ENCODE data around the gene SFXN5. TPM values are rescaled to one million over a fixed set of nuclear protein-coding genes. Genes with fewer than 3 reads are reported as not detected.

SFXN5 gene
- total RNA-seq, 1 experiment from 2014 or later, result 31.3 TPM

GRCh38 chr2:73079636-73080035, 8.1 kb upstream of the SFXN5 start:
- no peaks in the 10 kb centered on the region for H3K27me3 ChIP-seq (replicated peaks; ENCODE audit: control insufficient read depth, insufficient read depth, low read length)
- no TSS peak for BruUV-seq (replicated peaks)
- H3K4me1 ChIP-seq, result no peaks in the 10 kb centered on the region
- ChIA-PET POLR2A (no interaction called here), CTCF (no interaction called here)
- TF ChIP-seq CTCF (IDR thresholded peaks at IDR 0.05; ENCODE audit: insufficient read depth in 1 of 2, low read depth in 1 of 2, low read length in 1 of 2, severe bottlenecking in 1 of 2, unreplicated experiment in 1 of 2), result no peak
- H3K36me3 Mint-ChIP-seq (ENCODE audit: insufficient read depth, unreplicated experiment), result no peaks in the 10 kb centered on the region
- intact Hi-C loops (cut with micrococcal nuclease; ENCODE audit: unreplicated experiment), result no loop called here
- H3K36me3 ChIP-seq (ENCODE audit: control insufficient read depth, insufficient read depth, low read length), result no peaks in the 10 kb centered on the region
- no peaks in the 10 kb centered on the region for H3K9me3 ChIP-seq
- DNase-seq, result no peak
- no peaks in the 10 kb centered on the region for H3K27me3 Mint-ChIP-seq (ENCODE audit: insufficient read depth, unreplicated experiment)
- no peaks in the 10 kb centered on the region for H3K9me3 Mint-ChIP-seq (ENCODE audit: unreplicated experiment)
- peaks cover under 1% of the 10 kb centered on the region for H3K4me1 Mint-ChIP-seq (ENCODE audit: low read depth, unreplicated experiment)
- H3K27ac Mint-ChIP-seq (ENCODE audit: unreplicated experiment), result no peak overlapping the region
- no peak overlapping the region for H3K4me3 Mint-ChIP-seq (ENCODE audit: unreplicated experiment)
- H3K4me3 ChIP-seq (ENCODE audit: low read depth, low read length), result no peak overlapping the region

- CTCF ChIA-PET, result no interaction called here
- Mint-ChIP-seq H3K4me1 (ENCODE audit: low read depth, unreplicated experiment) (no peaks in the 10 kb centered on the region), H3K9me3 (ENCODE audit: unreplicated experiment) (no peaks in the 10 kb centered on the region), H3K36me3 (ENCODE audit: insufficient read depth, unreplicated experiment) (no peaks in the 10 kb centered on the region), H3K4me3 (ENCODE audit: unreplicated experiment) (no peak overlapping the region), H3K27ac (ENCODE audit: unreplicated experiment) (no peak overlapping the region), H3K27me3 (ENCODE audit: insufficient read depth, unreplicated experiment) (no peaks in the 10 kb centered on the region)
- no peak for TF ChIP-seq CTCF (IDR thresholded peaks at IDR 0.05; ENCODE audit: insufficient read depth in 1 of 2, low read depth in 1 of 2, low read length in 1 of 2, severe bottlenecking in 1 of 2, unreplicated experiment in 1 of 2)
- Histone ChIP-seq H3K9me3 (no peaks in the 10 kb centered on the region), H3K4me3 (ENCODE audit: low read depth, low read length) (no peak overlapping the region), H3K27me3 (replicated peaks; ENCODE audit: control insufficient read depth, insufficient read depth, low read length) (no peaks in the 10 kb centered on the region), H3K36me3 (ENCODE audit: control insufficient read depth, insufficient read depth, low read length) (no peaks in the 10 kb centered on the region), H3K4me1 (no peaks in the 10 kb centered on the region)
- no peak for DNase-seq
- no TSS peak for BruUV-seq (replicated peaks)
- POLR2A ChIA-PET, result no interaction called here
- intact Hi-C loops (cut with micrococcal nuclease; ENCODE audit: unreplicated experiment), result no loop called here
These were observed 7.2 kb upstream of the SFXN5 start for GRCh38 chr2:73078457-73079411.

- no peaks in the 10 kb centered on the region for H3K9me3 ChIP-seq
- H3K27me3 ChIP-seq (replicated peaks; ENCODE audit: control insufficient read depth, insufficient read depth, low read length), result no peaks in the 10 kb centered on the region
- Mint-ChIP-seq H3K4me1 (ENCODE audit: low read depth, unreplicated experiment) (no peaks in the 10 kb centered on the region), H3K9me3 (ENCODE audit: unreplicated experiment) (no peaks in the 10 kb centered on the region), H3K4me3 (ENCODE audit: unreplicated experiment) (no peak overlapping the region), H3K36me3 (ENCODE audit: insufficient read depth, unreplicated experiment) (no peaks in the 10 kb centered on the region), H3K27ac (ENCODE audit: unreplicated experiment) (no peak overlapping the region), H3K27me3 (ENCODE audit: insufficient read depth, unreplicated experiment) (no peaks in the 10 kb centered on the region)
- no TSS peak for BruUV-seq (replicated peaks)
- H3K36me3 ChIP-seq (ENCODE audit: control insufficient read depth, insufficient read depth, low read length), result no peaks in the 10 kb centered on the region
- no peak for TF ChIP-seq CTCF (IDR thresholded peaks at IDR 0.05; ENCODE audit: insufficient read depth in 1 of 2, low read depth in 1 of 2, low read length in 1 of 2, severe bottlenecking in 1 of 2, unreplicated experiment in 1 of 2)
- intact Hi-C loops (cut with micrococcal nuclease; ENCODE audit: unreplicated experiment), result no loop called here
- POLR2A ChIA-PET, result no interaction called here
- H3K4me3 ChIP-seq (ENCODE audit: low read depth, low read length), result no peak overlapping the region
- CTCF ChIA-PET, result interaction anchor here (0.8 kb wide), 1 partner anchor 87 kb away, joined by 3 read pairs; no protein-coding TSS in a partner anchor
- DNase-seq, result no peak
- no peaks in the 10 kb centered on the region for H3K4me1 ChIP-seq
These were observed 5.9 kb upstream of the SFXN5 start for GRCh38 chr2:73077424-73077795.

Measured in Caco-2 (cell line).